Endothelial cell of umbilical vein (primary cell): ENCODE data around the gene TMEM87B. TPM values are rescaled to one million over a fixed set of nuclear protein-coding genes. Genes with fewer than 3 reads are reported as not detected.

Experiments used
- BruUV-seq: library from RNA; stranded (reverse); fragments of 400-500 nt; replicated peaks from 2 replicates; lab custom pipeline; 2021; lab: Mats Ljungman, UMichigan
- CTCF ChIA-PET: fragments of 300-600, 350-600 bp; sonication (Branson Sonifier 250); formaldehyde crosslinking; loops from one replicate; lab custom pipeline; 2021; ENCODE audit warnings: antibody characterized with exemption, inconsistent platforms; lab: Charles Lee
- POLR2A ChIA-PET: fragments of 300-600, 350-600 bp; sonication (Branson Sonifier 250); formaldehyde crosslinking; loops from one replicate; lab custom pipeline; 2021; ENCODE audit warnings: antibody characterized with exemption, inconsistent platforms; lab: Charles Lee
- DNase-seq: peaks from one replicate; pipeline ENCODE4 v3.0.0-alpha.2; 2011; ENCODE audit warnings: low read depth, low spot score
- FAIRE-seq: peaks from 2 replicates; lab custom pipeline; 2011; peaks lifted over from hg19 to GRCh38; lab: Jason Lieb, UNC
- H2AFZ ChIP-seq: 2 replicates; pipeline ENCODE4 v1.6.0; 2012; ENCODE audit warnings: low read depth, low read length, control low read depth, inconsistent platforms
- H3K27ac ChIP-seq: 2 replicates; pipeline ENCODE4 v1.5.1; 2011; ENCODE audit warnings: low read depth, mild to moderate bottlenecking, control low read depth, low read length, moderate library complexity; ENCODE audit not compliant: insufficient read depth
- H3K27me3 ChIP-seq, 2 experiments: 2 replicates each; pipeline versions ENCODE4 v1.6.0 to v1.6.1; 2011; ENCODE audit warnings: low read length in 2 of 2, mixed read lengths in 1 of 2; ENCODE audit not compliant: control insufficient read depth in 2 of 2, insufficient read depth in 2 of 2
- H3K36me3 ChIP-seq, 2 experiments: 2 replicates in 1 of 2; 3 replicates in 1 of 2; pipeline ENCODE4 v1.5.1; 2011; ENCODE audit warnings: low read length in 2 of 2, mild to moderate bottlenecking in 1 of 2, moderate library complexity in 1 of 2; ENCODE audit not compliant: control insufficient read depth in 2 of 2, insufficient read depth in 2 of 2; ENCODE audit errors: extremely low read depth in 1 of 2
- H3K4me1 ChIP-seq: 3 replicates; pipeline ENCODE4 v1.5.1; 2011; ENCODE audit warnings: mild to moderate bottlenecking, low read length; ENCODE audit not compliant: control insufficient read depth, insufficient read depth; ENCODE audit errors: extremely low read depth
- H3K4me2 ChIP-seq: 2 replicates; pipeline ENCODE4 v1.6.1; 2011; ENCODE audit warnings: low read length, control low read depth, mixed read lengths; ENCODE audit not compliant: insufficient read depth
- H3K4me3 ChIP-seq, 3 experiments: fragments of 200-600 bp in 1 of 3; sonication (generic), shearing (Covaris generic) in 1 of 3; replicated peaks in 1 of 3; 2 replicates each; pipeline ENCODE4 v1.5.1; 2011 to 2016; ENCODE audit warnings: control low read depth in 3 of 3, low read length in 3 of 3, mild to moderate bottlenecking in 2 of 3, inconsistent platforms in 1 of 3, low read depth in 1 of 3, moderate library complexity in 1 of 3; ENCODE audit not compliant: insufficient read depth in 1 of 3
- H3K79me2 ChIP-seq: 2 replicates; pipeline ENCODE4 v1.6.0; 2012; ENCODE audit warnings: low read length, inconsistent platforms; ENCODE audit not compliant: control insufficient read depth, insufficient read depth
- H3K9ac ChIP-seq: replicated peaks from 2 replicates; pipeline ENCODE3; 2011; ENCODE audit warnings: low read length, control low read depth; ENCODE audit not compliant: insufficient read depth; ENCODE audit errors: extremely low read depth
- H3K9me1 ChIP-seq: replicated peaks from 3 replicates; pipeline ENCODE4 v1.6.0; 2011; ENCODE audit warnings: mild to moderate bottlenecking, low read length; ENCODE audit not compliant: control insufficient read depth, insufficient read depth; ENCODE audit errors: extremely low read depth
- H3K9me3 ChIP-seq: replicated peaks from 2 replicates; pipeline ENCODE4 v1.5.1; 2012; ENCODE audit warnings: low read length, inconsistent platforms; ENCODE audit not compliant: control insufficient read depth, insufficient read depth
- H4K20me1 ChIP-seq: replicated peaks from 2 replicates; pipeline ENCODE3; 2011; ENCODE audit warnings: mild to moderate bottlenecking, low read length; ENCODE audit not compliant: control insufficient read depth, insufficient read depth; ENCODE audit errors: extremely low read depth
- EZH2 ChIP-seq: IDR thresholded peaks from 2 replicates; pipeline ENCODE4 v1.6.1; 2012; ENCODE audit warnings: borderline replicate concordance, low read depth, mild to moderate bottlenecking, moderate library complexity, low read length, inconsistent platforms; ENCODE audit not compliant: severe bottlenecking
- FOS ChIP-seq: IDR thresholded peaks from 2 replicates; pipeline ENCODE4 v1.6.1; 2011; ENCODE audit warnings: mild to moderate bottlenecking, low read length, moderate library complexity, borderline replicate concordance; ENCODE audit not compliant: insufficient read depth
- GATA2 ChIP-seq: IDR thresholded peaks from 2 replicates; pipeline ENCODE4 v1.7.0; 2011; ENCODE audit warnings: low read depth, mild to moderate bottlenecking, moderate library complexity, mixed read lengths, low read length; ENCODE audit not compliant: insufficient read length, insufficient read depth
- JUN ChIP-seq: IDR thresholded peaks from 2 replicates; pipeline ENCODE4 v1.6.1; 2011; ENCODE audit warnings: borderline replicate concordance, low read depth; ENCODE audit not compliant: insufficient read length, insufficient read depth
- MYC ChIP-seq: IDR thresholded peaks from one replicate; pipeline ENCODE4 v1.6.1; 2011; ENCODE audit warnings: mild to moderate bottlenecking, low read depth, low read length
- POLR2A ChIP-seq: IDR thresholded peaks from 2 replicates; pipeline ENCODE4 v1.6.1; 2012; ENCODE audit warnings: low read depth, mild to moderate bottlenecking, control low read depth, low read length
- POLR2AphosphoS5 ChIP-seq: IDR thresholded peaks from 2 replicates; pipeline ENCODE4 v1.6.1; 2012; ENCODE audit warnings: low read depth, mild to moderate bottlenecking, control low read depth, low read length, moderate library complexity; ENCODE audit not compliant: insufficient read depth
- dilution Hi-C: fragments of 300-500 bp; cut with MboI; formaldehyde crosslinking; loops from one replicate; pipeline ENCODE4 v1.15.0; 2019; ENCODE audit warnings: low sequenced_read_pairs; ENCODE audit not compliant: extremely low pct_ligation_motif_present
- intact Hi-C: fragments of 100-400 bp; cut with micrococcal nuclease; formaldehyde crosslinking; loops from one replicate; pipeline ENCODE4 v1.10.0; 2022
- polyA plus RNA-seq, 4 experiments: library from polyadenylated mRNA; depleted of rRNA in 3 of 4; stranded (reverse) in 3 of 4; unstranded in 1 of 4; fragments of >200 nt; gene quantifications; 2 replicates each; pipeline versions ENCODE4 v1.2.1 to v1.2.3, GENCODE V29; 2011 to 2012; ENCODE audit warnings: missing spikeins in 1 of 4
- total RNA-seq: library from RNA; stranded (reverse); gene quantifications from 2 replicates; pipeline ENCODE4 v1.2.3, GENCODE V29; 2021
- TF ChIP-seq, protein P1 (sequence below): IDR thresholded peaks from 2 replicates; pipeline ENCODE4 v1.6.1; 2011; ENCODE audit not compliant: insufficient read depth, insufficient read length
- TF ChIP-seq, protein P2 (sequence below), 2 donors: IDR thresholded peaks; 1 replicate in 1 of 2; 2 replicates in 1 of 2; pipeline ENCODE4 v1.5.1; 2011; ENCODE audit warnings: low read length in 2 of 2, mild to moderate bottlenecking in 2 of 2, moderate library complexity in 2 of 2, control low read depth in 1 of 2, inconsistent platforms in 1 of 2, low read depth in 1 of 2; ENCODE audit not compliant: insufficient read depth in 1 of 2; ENCODE audit errors: extremely low read depth in 1 of 2

The TMEM87B gene
- total and polyA plus RNA-seq, 2 donors (not counting 3 experiments of a cell fraction or from before 2014, with no cell fraction given) = 17.6 to 21.5 TPM

DNA sequence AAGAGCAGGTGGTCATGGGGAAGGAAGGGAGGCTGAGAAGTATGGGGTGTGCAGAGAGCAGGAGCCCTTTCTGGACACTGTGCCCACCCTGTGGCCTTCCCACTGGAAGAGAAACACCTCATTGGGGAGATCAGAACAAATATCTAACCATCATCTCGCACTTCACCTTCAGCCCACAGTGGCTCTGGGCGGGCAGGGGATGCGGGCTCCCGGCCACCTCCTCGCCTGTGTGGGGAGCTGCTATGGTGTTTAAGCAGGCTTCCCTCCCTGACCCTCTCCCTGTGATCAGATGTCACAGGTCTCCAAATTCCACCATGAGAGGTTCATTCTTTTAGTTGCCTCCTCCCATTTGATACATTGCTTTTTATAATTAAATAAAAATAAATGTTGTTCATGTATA, 88.1 kb downstream of the TMEM87B start:
- POLR2A ChIA-PET = no interaction called here
- H3K79me2 ChIP-seq = no peaks in the 10 kb centered on the region
- no peak overlapping the region for H3K27ac ChIP-seq
- no peaks in the 10 kb centered on the region for H3K9me1 ChIP-seq
- H3K27me3 ChIP-seq = no peaks in the 10 kb centered on the region
- intact Hi-C loops (no loop called here), dilution Hi-C loops (no loop called here)
- CTCF ChIA-PET = interaction anchor here (1.3 kb wide), 2 partner anchors 10 to 22 kb away, joined by 3 read pairs; no protein-coding TSS in a partner anchor
- no peaks in the 10 kb centered on the region for H3K4me1 ChIP-seq
- BruUV-seq = no TSS peak
- no peak overlapping the region for H3K9ac ChIP-seq
- no peaks in the 10 kb centered on the region for H4K20me1 ChIP-seq
- H3K4me3 ChIP-seq = no peak overlapping the region
- no peak overlapping the region for H2AFZ ChIP-seq
- H3K9me3 ChIP-seq = no peaks in the 10 kb centered on the region
- no peak overlapping the region for H3K4me2 ChIP-seq
- FAIRE-seq (no peak), DNase-seq (no peak)
- no peaks in the 10 kb centered on the region for H3K36me3 ChIP-seq
- TF ChIP-seq, protein P1, sequence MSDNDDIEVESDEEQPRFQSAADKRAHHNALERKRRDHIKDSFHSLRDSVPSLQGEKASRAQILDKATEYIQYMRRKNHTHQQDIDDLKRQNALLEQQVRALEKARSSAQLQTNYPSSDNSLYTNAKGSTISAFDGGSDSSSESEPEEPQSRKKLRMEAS = no peak
- TF ChIP-seq JUN = no peak
- no peak for TF ChIP-seq GATA2
- TF ChIP-seq, protein P2, sequence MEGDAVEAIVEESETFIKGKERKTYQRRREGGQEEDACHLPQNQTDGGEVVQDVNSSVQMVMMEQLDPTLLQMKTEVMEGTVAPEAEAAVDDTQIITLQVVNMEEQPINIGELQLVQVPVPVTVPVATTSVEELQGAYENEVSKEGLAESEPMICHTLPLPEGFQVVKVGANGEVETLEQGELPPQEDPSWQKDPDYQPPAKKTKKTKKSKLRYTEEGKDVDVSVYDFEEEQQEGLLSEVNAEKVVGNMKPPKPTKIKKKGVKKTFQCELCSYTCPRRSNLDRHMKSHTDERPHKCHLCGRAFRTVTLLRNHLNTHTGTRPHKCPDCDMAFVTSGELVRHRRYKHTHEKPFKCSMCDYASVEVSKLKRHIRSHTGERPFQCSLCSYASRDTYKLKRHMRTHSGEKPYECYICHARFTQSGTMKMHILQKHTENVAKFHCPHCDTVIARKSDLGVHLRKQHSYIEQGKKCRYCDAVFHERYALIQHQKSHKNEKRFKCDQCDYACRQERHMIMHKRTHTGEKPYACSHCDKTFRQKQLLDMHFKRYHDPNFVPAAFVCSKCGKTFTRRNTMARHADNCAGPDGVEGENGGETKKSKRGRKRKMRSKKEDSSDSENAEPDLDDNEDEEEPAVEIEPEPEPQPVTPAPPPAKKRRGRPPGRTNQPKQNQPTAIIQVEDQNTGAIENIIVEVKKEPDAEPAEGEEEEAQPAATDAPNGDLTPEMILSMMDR (IDR thresholded peaks at IDR 0.05; ENCODE audit: extremely low read depth in 1 of 2, insufficient read depth in 1 of 2, low read depth in 1 of 2, low read length in 2 of 2) = no peak
- TF ChIP-seq MYC = no peak
- no peak for TF ChIP-seq POLR2AphosphoS5
- no peak for TF ChIP-seq FOS
- TF ChIP-seq POLR2A = no peak
- no peak for TF ChIP-seq EZH2
